ENCODE measurements around the gene PHPT1. TPM values are rescaled to one million over a fixed set of nuclear protein-coding genes. Genes with fewer than 3 reads are reported as not detected.

PHPT1 gene
- total RNA-seq, 2 donors from 2014 or later = 107 to 122 TPM

DNA sequence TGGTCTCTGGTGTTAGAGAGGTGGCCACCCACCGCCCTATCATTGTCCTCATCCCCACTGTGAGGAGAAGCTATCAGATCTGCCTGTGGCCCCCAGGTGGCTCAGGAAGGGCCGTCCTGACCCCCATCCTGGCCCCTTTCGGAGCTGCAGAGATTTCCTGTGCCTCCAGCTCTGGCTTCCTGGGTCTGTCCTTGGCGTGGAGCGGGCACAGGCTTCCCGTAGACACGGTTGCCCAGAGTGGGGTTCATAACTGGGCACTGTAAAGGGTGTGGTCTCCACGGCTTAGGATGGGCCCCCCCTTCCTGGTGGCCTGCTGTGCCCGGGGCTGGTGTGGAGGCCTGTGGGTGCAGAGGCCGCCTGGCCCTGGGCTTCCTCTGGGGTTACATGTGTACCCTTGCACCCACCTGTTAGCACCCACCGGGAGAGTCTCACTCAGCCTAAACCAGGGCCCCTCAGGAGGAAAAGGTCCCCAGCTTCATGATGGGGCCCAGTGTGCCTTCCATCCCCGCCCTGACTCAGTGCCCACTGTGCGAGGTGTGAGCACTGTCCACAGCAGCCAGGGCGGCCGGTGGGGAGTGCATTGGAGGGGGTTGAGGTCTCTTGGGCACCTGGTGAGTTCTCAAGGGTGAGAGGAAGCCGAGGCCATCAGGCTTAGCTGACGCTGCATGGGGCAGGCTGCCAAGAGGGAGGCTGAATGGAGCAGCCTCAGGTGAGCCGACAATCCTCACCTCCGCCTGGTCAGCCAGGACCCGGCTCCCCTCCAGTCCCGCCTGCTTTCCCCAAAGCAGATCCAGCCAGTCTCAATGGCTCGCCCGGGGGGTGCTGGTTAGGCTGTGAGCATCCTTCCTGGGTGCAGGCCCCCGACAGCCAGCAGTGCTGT is 22.3 kb upstream of the PHPT1 start:
- H3K9me3 Mint-ChIP-seq = no peaks in the 10 kb centered on the region
- Histone ChIP-seq H3K4me1 (ENCODE audit: control insufficient read depth, insufficient read depth, low read length) (no peaks in the 10 kb centered on the region), H3K36me3 (ENCODE audit: control insufficient read depth, insufficient read depth, low read length) (peaks cover 76% of the 10 kb centered on the region), H3K9me3 (ENCODE audit: control insufficient read depth, low read length) (no peaks in the 10 kb centered on the region), H3K4me3 (ENCODE audit: low read length) (no peak overlapping the region), H3K27ac (ENCODE audit: low read depth, low read length) (no peak overlapping the region), H3K27me3 (ENCODE audit: control insufficient read depth, insufficient read depth, low read length, poor library complexity, severe bottlenecking) (no peaks in the 10 kb centered on the region), H3K9ac (ENCODE audit: extremely low read depth, low read length, poor library complexity, severe bottlenecking) (no peak overlapping the region)
- 94 to 96% methylated on average over 18 to 24 of the region's 24 CpGs for whole genome bisulfite sequencing, 2 experiments (ENCODE audit: insufficient coverage in 1 of 2, insufficient read length in 1 of 2)
- no peak overlapping the region for H3K4me3 Mint-ChIP-seq
- H3K4me1 Mint-ChIP-seq = peaks cover 1% of the 10 kb centered on the region
- TF ChIP-seq, protein P1, sequence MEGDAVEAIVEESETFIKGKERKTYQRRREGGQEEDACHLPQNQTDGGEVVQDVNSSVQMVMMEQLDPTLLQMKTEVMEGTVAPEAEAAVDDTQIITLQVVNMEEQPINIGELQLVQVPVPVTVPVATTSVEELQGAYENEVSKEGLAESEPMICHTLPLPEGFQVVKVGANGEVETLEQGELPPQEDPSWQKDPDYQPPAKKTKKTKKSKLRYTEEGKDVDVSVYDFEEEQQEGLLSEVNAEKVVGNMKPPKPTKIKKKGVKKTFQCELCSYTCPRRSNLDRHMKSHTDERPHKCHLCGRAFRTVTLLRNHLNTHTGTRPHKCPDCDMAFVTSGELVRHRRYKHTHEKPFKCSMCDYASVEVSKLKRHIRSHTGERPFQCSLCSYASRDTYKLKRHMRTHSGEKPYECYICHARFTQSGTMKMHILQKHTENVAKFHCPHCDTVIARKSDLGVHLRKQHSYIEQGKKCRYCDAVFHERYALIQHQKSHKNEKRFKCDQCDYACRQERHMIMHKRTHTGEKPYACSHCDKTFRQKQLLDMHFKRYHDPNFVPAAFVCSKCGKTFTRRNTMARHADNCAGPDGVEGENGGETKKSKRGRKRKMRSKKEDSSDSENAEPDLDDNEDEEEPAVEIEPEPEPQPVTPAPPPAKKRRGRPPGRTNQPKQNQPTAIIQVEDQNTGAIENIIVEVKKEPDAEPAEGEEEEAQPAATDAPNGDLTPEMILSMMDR (conservative IDR thresholded peaks at IDR 0.05) = no peak
- no peak overlapping the region for H3K27ac Mint-ChIP-seq
- H3K36me3 Mint-ChIP-seq (ENCODE audit: low read depth) = peaks cover 51% of the 10 kb centered on the region
- no peak for DNase-seq
- H3K27me3 Mint-ChIP-seq (ENCODE audit: insufficient read depth) = no peaks in the 10 kb centered on the region

DNA sequence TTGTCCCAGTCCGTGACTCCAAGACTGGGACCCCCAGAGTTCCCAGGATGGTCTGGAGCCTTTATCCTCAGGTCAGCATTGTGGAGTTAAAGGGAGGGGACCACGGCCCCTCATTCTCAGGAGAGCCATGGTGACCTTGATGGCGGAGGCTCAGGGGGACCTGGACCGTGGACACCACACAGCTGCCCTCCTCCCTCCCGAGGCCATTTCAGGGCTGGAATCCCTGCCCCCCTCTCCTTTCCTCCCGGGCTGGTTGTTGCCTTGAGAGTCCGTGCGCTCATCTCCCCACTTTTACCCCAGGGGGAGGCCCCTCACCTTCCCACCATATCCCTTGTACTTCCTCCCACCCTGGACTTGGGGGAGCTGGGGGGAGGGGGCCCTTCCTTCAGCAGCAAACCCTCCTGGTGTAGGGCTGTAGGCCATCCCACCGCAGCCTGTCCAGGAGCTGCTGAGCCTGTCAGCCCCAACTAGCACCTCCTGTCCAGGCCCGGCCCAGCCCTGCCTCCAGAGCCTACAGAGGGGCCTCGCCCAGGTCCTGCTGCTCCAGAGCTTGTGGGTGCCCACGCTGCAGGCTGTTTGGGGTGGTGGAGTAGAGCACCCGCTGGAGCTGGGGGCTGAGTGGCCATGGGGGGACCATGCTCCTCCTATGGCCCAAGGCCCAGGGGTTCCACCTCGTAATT is 21.3 kb upstream of the PHPT1 start:
- Mint-ChIP-seq H3K4me3 (no peak overlapping the region), H3K27me3 (ENCODE audit: insufficient read depth) (no peaks in the 10 kb centered on the region), H3K27ac (no peak overlapping the region), H3K9me3 (no peaks in the 10 kb centered on the region), H3K36me3 (ENCODE audit: low read depth) (peaks cover 58% of the 10 kb centered on the region), H3K4me1 (no peaks in the 10 kb centered on the region)
- WGBS, 2 experiments (ENCODE audit: insufficient coverage in 1 of 2, insufficient read length in 1 of 2) = 95% methylated on average over 8 to 14 of the region's 14 CpGs
- TF ChIP-seq, protein P1 (conservative IDR thresholded peaks at IDR 0.05) = no peak
- H3K4me1 ChIP-seq (ENCODE audit: control insufficient read depth, insufficient read depth, low read length) = no peaks in the 10 kb centered on the region
- no peaks in the 10 kb centered on the region for H3K27me3 ChIP-seq (ENCODE audit: control insufficient read depth, insufficient read depth, low read length, poor library complexity, severe bottlenecking)
- no peaks in the 10 kb centered on the region for H3K9me3 ChIP-seq (ENCODE audit: control insufficient read depth, low read length)
- no peak overlapping the region for H3K9ac ChIP-seq (ENCODE audit: extremely low read depth, low read length, poor library complexity, severe bottlenecking)
- no peak overlapping the region for H3K27ac ChIP-seq (ENCODE audit: low read depth, low read length)
- no peak overlapping the region for H3K4me3 ChIP-seq (ENCODE audit: low read length)
- H3K36me3 ChIP-seq (ENCODE audit: control insufficient read depth, insufficient read depth, low read length) = peaks cover 84% of the 10 kb centered on the region
- no peak for DNase-seq

DNA sequence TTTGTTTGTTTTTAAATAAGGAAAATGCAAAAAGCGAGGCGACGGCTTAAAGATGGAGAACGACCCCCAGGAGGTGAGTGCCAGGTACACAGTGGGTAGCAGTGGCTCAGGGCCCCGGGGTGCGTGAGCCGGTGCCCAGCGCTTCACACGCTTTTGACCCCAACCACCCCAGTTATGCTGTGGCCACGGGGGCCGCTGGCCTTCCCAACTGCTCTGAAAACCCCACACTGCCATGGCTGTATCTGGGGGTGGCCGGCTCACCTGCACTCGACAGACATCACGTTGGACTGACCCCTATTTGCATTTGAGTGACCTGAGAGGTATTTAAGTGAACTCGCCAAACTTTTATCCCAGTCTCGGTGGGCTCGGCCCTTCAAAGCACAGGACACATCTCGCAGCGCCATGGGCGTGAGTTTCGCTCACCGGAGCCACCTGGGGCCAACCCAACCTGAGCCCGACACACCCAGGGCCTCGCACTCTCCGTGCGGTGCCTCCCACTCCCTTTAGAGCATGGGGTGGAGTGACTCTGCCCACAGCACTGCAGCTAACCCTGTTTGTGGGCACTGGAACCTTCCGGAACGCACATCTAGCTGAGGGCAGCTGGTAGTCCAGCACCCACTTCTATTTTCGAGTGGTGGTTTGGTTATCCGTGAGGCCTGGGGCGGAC is 20.6 kb upstream of the PHPT1 start:
- no peaks in the 10 kb centered on the region for H3K4me1 ChIP-seq (ENCODE audit: control insufficient read depth, insufficient read depth, low read length)
- 96 to 98% methylated on average over 23 to 31 of the region's 31 CpGs for WGBS, 2 experiments (ENCODE audit: insufficient coverage in 1 of 2, insufficient read length in 1 of 2)
- Mint-ChIP-seq H3K36me3 (ENCODE audit: low read depth) (peaks cover 54% of the 10 kb centered on the region), H3K4me1 (no peaks in the 10 kb centered on the region), H3K4me3 (no peak overlapping the region), H3K27ac (no peak overlapping the region), H3K27me3 (ENCODE audit: insufficient read depth) (no peaks in the 10 kb centered on the region), H3K9me3 (no peaks in the 10 kb centered on the region)
- TF ChIP-seq, protein P1 (conservative IDR thresholded peaks at IDR 0.05) = no peak
- no peak for DNase-seq
- H3K4me3 ChIP-seq (ENCODE audit: low read length) = no peak overlapping the region
- no peak overlapping the region for H3K27ac ChIP-seq (ENCODE audit: low read depth, low read length)
- H3K36me3 ChIP-seq (ENCODE audit: control insufficient read depth, insufficient read depth, low read length) = peaks cover 80% of the 10 kb centered on the region
- H3K27me3 ChIP-seq (ENCODE audit: control insufficient read depth, insufficient read depth, low read length, poor library complexity, severe bottlenecking) = no peaks in the 10 kb centered on the region
- no peaks in the 10 kb centered on the region for H3K9me3 ChIP-seq (ENCODE audit: control insufficient read depth, low read length)
- no peak overlapping the region for H3K9ac ChIP-seq (ENCODE audit: extremely low read depth, low read length, poor library complexity, severe bottlenecking)

Measured in endodermal cell (in vitro differentiated cells).